8988T (cell line): ENCODE results near the gene YPEL3.
A peak's percentile ranks its signal among the peaks of the same experiment; 100 is the strongest.
"Not testable (repeated sequence)": the region's sequence is repeated elsewhere in the genome, so short reads cannot be mapped to it uniquely, and the experiment has no call there.

ENCODE experiments used
- DNase-seq: peaks from one replicate; pipeline ENCODE4 v3.0.0; 2011

Gene YPEL3, protein sequence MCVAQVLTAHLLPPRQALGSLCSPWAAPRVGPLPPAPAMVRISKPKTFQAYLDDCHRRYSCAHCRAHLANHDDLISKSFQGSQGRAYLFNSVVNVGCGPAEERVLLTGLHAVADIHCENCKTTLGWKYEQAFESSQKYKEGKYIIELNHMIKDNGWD

DNA sequence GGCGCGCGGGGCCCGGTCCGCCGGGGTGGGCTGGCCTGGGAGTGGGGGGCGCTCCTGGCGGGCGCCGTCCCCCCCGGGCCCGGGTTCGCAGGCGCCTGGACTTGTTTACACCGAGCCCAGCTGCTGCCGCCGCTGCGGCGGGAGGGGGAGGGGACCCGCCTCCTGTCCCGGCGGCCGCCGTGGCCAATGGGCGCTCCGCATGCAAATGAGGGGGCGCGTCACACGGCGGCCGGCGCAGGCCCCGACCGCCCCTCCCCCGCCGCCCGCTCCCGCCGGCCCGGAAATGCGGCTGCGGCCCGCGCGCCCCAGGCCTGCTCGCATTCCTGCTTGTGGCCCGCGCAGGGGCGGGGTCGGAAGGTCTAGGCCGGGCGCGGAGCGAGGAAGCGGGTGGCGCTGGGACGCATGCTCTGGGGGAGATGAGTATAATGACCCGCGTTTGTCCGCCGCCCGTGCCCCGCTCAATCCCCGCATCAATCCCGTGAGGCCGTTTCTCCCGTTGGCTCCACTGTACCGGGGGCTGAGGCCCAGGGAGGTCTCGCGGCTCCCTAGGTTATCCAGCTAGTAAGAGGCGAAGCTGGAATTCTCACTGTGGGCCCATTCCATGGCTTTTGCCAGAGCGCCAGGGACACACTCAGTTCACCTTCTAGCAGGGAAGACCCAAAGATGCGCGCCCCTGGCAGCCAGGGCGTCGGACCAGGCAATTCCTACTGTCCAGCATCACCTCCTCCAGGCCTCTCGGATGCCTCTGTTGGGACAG, at the start of gene YPEL3:
Gene YPEL3, minus strand, starts transcription at position 109 of the 757 bp plus-strand sequence. CDS start 731 bp downstream, outside the sequence.
- peak; percentile 95 for DNase-seq

DNA sequence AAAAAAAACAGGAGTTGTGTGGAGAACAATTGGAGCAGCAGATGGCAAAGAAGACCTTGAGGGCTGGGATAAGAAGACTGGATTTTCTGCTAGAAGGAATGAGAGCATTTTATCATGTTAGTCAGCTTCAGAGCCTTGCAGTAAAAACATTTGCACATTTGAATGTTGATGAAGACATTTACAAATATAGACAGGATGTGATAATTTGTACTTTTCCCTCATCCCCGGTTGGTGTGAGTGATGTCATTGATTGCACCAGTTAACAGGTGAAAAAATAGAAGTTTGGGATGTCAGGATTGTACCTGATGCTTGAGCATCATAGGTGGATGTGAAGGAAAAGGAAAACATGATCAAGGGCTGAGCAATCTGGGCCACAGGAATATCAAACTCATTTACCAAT, 49.6 kb upstream of the YPEL3 start:
- DNase-seq = no peak

DNA sequence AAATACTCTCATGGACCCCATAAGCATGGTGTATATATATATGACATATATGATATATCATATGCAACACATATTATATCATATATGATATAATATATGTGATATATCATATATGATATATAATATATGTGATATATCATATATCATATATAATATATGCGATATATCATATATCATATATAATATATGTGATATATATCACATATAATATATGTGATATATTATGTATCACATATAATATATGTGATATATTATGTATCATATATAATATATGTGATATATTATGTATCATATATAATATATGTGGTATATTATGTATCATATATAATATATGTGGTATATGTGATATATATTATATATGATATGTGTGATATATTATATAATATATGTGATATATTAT, 48.9 kb upstream of the YPEL3 start:
- no peak for DNase-seq

DNA sequence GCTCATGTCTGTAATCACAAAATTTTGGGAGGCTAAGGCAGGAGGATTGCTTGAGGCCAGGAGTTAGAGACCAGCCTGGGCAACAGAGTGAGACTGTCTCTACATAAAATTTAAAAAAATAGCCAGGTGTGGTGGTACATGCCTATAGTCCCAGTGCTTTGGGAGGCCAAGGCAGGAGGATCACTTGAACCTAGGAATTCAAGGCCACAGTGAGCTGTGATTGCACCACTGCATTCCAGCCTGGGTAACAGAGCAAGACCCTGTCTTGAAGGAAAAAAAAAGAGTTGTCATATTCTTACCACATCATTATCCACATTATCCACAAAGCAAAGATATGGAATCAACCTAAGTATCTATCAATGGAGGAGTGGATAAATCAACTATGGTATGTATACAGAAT, 48.0 kb upstream of the YPEL3 start:
- DNase-seq = no peak

DNA sequence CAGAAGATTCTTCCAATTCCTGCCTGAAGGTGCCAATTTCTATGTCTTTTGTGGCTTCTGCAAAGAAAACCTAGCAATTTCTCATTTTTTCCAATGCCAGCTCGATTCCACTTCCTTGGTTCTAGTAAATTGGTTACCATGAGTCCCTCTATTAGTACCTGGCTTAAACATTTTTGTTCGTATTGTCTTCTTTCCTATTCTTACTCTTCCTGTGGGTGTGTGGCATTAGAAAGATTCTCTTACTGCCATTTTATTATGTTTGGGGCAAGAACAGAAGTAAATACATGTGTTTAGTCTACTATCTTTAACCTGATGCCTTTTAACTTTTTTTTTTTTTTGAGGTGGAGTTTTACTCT, 47.3 kb upstream of the YPEL3 start:
- DNase-seq = no peak

DNA sequence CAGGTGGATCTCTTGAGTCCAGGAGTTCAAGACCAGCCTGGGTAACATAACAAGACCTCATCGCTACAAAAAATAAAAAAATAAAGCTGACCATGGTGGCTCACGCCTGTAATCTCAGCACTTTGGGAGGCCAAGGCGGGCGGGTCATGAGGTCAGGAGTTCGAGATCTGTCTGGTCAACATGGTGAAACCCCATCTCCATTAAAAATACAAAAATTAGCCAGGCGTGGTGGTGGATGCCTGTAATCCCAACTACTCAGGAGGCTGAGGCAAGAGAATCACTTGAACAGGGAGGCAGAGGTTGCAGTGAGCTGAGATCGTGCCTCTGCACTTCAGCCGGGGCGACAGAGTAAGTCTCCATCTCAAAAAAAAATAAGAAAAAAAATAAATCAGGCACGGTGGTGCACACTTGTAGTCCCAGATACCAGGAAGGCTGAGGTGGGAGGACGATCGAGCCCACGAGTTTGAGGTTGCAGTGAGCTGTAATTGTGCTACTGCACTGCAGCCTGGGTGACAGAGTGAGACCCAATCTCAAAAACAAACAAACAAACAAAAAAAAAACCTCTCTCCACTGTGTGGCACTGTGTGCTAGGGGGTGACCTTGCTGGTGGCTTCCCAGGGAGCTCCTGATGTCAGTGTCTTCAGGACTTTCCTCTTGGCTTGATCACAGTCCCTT, 46.8 kb upstream of the YPEL3 start:
- DNase-seq = no peak

DNA sequence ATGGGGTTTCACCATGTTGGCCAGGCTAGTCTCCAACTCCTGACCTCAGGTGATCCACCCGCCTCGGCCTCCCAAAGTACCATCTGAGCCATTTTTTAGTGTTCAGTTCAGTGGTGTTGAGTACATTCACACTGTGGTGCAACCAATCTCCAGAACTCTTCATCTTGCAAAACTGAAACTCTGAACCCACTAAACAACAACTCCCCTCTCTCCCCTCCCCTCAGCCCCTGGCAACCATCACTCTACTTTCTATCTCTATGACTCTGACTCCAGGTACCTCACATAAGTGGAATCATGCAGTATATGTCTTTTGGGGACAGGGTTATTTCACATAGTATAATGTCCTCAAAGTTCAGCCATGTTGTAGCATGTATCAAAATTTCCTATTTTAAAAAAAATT, 45.7 kb upstream of the YPEL3 start:
- no peak for DNase-seq

DNA sequence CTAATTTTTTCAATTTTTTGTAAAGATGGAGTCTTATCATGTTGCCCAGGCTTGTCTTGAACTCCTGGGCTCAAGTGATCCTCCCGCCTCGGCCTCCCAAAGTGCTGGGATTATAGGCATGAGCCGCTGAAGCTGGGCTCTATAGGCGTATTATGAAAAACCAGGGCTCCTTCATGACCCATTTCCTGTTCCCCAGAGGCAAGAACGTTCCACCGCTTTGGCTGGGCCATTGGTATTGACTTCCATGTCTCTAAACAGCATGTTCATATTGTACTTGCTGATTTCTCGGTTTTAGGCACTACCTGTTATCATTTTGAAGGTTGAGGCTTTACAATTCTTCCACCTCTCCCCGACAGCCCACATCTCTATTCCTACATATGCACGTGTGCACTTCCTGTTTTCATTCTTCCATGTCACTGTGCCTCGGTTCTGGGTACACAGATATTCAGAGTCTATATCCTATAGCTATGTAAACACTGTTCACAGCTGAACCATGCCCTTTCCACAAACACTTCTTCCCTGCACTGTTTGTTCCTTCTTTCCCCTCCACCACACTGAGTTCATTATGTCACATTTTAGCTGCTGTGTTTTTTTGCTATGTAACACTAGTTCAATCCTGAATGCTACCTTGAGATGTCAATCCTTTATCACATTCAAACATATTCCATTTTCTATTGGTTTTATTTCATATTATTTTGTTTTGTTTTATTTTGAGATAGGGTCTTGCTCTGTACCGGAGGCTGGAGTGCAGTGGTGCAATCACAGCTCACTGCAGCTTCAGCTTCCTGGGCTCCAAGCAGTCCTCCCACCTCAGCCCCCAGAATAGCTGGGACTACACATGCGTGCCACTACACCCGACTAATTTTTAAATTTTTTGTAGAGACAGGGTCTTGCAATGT, 43.8 kb upstream of the YPEL3 start:
- DNase-seq = no peak

DNA sequence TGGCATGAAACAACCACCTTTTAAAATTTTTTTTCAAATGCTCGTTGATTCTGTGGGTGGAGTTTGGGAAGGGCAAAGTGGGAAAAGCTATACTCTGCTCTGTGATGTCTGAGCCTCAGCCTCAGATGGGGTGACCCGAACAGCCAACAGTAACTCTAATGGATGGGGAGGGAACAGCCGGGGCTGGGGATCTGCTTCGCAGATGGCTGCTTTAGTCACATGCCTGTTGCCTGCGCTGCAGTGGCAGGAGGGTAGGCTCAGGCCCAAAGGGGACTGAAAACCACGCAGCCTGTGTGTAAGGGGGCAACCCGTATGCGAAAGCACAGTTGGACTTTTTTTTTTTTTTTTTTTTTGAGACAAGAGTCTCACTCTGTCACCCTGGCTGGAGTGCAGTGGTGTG, 41.9 kb upstream of the YPEL3 start:
- DNase-seq = no peak

DNA sequence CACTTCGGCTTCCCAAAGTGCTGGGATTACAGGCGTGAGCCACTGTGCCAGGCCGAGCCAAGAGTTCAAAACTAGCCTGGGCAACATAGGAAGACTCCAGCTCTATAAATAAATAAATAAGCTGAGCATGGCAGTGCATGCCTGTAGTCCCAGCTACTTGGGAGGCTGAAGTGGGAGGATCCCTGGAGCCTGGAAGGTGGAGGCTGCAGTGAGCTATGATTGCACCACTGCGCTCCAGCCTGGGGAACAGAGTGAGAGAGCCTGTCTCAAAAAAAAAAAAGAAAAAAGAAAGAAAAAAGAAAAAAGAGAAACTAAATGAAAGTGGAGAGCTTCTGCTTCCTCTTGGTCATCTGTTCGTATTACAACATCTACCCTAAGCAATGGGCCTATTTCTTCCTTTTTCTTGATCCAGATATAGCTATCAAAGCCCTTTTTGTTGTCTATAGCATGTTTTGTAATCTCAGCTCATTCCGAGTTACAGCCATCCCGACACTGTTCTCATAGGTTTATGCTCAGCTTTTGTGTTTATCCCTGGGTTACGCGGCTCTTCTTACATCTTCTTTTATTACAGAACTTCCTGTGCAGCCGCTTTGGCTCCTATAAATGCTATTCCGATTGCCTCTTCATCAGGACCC, 41.1 kb upstream of the YPEL3 start:
- no peak for DNase-seq

DNA sequence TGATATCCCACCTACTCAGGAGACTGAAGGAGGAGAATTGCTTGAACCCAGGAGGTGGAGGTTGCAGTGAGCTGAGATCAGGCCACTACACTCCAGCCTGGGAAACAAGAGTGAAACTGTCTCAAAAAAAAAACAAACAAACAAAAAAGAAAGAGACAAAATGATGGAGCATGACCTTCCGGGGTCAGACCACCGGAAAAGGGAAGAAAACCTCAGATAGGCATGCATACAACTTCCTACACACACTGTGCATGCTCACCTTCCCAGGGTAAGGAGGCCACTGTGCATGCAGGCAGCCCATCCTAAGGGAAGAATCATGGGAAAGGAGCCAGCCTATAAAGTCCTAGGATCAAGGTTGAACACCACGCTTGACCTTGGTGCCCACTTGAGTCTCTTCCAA, 36.6 kb upstream of the YPEL3 start:
- no peak for DNase-seq

DNA sequence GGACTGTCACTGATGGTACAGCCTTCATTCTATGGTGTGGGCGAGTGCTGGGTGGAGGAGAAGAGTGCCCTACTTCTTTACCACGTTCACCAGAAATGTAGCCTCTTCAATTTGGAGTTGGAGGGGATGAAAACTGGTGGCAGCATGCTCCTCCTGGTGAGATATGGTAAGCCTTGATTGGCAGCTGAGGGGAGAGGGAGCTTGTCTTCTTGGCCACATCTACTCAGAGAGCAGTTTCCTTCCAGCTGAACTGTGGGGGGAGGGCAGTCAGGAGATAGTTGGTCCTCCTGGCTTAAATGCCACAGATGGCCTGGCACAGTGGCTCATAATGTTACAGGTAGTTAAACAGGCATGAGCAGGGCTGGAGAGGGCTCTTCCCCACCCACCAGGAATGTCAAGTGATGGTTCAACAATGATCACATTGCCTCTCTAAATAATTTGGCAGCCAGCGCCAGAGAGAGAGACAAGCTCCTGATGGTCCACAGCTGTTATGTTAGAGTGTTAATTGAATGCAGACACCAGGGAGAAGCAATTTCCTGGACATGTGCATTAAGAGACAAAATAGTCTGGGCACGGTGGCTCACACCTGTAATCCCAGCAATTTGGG, 36.0 kb upstream of the YPEL3 start:
- DNase-seq = no peak

DNA sequence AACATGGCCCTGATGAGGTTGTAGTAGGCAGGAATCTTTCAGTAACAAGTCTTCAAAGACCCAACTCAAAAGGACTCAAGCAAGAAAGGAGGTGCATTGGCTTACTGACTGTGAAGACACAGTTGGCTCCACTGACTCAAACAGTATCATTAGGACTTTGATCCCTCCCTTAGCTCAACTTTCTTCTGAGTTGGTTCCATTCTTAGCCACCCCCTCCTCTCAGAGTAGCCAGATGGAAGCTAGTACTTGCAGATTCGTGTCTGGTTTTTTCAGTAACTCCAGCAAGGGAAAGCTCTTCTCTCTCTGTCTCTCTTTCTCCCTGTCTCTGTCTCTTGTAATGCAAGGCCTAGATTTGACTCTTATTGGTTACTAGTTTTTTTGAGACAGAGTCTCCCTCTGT, 32.0 kb upstream of the YPEL3 start:
- no peak for DNase-seq

DNA sequence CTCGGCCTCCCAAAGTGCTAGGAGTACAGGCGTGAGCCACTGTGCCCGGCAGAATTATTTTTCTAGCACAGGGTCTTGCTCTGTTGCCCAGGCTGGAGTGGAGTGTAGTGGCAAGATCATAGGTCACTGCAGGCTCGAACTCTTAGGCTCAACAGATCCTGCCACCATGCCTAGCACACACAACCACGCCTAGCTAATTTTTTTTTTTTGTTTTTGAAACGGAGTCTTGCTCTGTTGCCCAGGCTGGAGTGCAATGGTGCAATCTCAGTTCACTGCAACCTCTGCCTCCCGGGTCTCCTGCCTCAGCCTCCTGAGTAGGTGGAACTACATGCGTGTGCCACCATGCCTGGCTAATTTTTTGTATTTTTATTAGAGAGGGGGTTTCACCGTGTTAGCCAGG, 29.7 kb upstream of the YPEL3 start:
- DNase-seq = not testable (repeated sequence)

DNA sequence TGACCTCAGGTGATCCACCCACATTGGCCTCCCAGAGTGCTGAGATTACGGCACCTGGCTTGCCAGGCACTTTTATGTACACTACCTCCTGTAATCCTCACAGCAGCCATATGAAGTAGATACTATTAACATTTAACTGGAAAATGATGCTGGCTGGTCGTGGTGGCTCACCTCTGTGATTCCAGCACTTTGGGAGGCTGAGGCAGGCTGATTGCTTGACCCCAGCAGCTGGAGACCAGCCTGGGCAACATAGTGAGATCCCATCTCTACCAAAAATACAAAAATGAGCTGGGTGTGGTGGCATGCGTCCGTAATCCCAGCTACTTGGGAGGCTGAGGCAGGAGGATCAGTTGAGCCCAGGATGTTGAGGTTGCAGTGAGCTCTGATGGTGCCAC, 29.0 kb upstream of the YPEL3 start:
- no peak for DNase-seq

DNA sequence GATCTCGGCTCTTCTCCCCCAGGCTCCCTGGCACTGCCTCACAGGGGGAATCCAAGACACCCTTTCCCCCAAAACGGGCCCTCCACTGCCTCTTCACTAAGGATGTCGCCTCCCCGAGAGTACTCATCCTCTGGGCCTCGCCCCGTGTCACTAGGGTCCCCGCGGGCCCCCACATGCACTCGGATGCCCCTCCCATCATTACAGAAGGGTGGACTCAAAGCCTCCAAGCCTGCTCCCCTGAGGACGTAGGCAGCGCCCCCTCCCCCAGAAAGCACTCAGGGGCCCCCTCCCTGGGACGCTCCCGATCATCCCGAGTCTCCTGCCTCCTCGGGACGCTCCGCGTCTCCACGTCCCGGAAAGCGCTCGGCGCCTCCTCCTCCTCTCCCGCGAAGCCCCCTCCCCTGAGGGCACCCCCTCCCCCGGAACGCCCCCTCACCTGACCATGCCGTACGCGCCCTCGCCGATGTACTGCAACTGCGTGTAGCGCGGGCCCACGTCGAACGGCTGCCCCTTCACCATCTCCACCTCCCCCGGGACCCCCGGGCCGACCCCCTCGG, 26.7 kb upstream of the YPEL3 start:
- DNase-seq = no peak

DNA sequence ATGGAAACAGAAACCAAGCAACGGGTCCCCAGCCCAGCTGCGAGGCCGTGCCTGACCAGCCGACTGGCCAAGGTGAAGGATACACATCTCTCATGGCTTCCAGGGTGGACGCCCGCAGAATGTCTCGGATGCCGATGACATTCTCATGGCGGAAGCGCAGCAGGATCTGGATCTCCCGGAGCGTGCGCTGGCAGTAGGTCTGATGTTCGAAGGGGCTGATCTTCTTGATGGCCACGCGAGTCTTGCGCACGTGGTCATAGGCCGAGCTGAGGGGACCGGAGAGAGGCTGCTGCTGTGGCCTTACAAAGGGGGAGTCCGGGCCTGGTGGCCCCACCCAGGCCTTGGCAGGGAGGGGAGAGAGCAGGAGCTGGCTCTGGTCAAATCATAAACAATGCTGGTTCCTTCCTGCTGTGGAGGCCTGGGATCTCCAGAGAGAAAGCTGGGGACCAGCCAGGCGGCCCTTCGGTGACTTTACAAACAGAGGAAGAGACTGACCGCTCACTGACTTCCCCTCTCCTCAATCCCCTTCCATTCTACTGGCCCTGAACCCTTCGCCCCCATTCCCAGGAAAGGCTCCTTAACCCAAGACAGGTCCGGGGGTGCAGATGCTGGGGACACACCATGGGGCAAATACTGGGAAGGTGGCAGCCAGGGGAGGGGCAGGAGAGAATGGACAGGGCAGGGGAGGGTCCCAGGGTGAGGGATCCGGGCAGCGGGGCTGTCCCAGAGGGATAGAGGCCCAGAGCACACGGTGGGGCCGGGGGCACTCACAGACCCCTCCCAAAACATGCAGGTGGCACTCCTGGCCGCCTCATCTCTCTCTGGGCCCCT, 25.9 kb upstream of the YPEL3 start:
- no peak for DNase-seq

DNA sequence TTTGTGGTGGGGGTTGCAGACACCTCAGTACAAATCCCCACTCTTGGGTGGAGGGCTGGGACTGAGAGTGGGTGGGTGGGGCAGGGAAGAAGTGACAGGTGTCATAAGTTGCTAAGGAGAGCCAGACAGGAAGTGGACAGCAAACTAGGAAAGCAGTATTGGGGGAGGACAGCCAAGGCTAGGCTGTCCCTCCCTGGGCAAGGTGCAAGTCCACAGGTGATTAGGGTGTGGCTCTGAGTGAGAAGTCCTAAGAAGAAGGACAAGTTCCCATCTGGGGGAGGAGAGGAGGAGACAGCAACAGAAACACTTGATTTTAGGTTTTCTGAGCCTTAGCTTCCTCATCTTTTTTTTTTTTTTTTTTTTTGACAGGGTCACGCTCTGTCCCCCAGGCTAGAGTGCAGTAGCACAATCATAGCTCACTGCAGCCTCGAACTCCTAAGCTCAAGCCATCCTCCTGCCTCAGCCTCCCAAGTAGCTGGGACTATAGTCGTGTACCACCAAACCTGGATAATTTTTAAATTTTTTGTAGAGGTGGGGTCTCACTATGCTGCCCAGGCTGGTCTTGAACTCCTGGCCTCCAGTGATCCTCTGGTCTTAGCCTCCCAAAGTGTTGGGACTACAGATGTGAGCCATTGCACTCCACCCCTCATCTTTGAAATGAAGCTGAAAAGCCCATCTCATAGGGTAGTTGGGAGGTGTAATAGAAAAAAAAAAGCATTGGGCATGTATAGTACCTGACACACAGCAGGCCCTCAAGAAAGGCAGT, 24.5 kb upstream of the YPEL3 start:
- DNase-seq = no peak

DNA sequence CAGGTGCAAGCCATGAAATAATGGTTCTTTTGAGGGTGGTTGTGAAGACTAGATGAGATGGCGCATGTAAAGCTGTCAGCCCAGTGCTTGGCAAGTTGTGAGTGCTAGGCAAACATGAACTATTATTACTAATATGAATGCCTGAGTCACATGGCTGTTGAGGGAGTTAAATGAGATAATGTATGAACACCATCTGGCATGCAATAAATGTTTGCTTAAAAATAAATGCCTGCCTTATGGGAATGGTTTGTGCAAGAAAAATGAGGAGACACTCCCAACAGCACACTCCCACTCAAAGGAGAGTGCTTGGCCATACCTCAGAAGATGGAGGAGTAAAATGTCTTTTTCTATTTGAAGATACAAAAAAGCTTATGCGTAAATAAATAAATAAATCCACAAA, 23.4 kb upstream of the YPEL3 start:
- no peak for DNase-seq

DNA sequence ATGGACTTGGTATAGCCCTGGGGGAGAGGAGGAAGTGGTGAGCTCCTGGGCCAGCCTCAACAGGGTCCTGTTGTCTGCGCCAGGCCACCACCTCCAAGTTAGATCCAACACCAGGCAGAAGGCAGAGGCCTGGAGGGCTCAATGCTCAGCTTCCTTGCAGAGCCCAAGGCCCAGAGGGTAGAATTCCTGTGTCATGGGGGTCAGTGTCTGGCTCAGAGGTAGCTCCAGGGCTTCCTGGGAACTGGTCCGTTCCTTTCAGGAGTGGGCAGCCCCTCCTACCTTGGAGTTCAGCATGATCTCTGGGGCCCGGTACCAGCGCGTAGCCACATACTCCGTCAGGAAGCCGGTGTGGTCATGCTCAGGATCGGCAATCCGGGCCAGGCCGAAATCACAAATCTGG, 21.8 kb upstream of the YPEL3 start:
- no peak for DNase-seq
